ENCODE results near the gene CBARP.

Gene CBARP

GRCh38 chr19:1275260-1275975, 37.6 kb upstream of the CBARP start, which contains the start of gene FAM174C:
FAM174C (plus strand) TSS chr19:1275530; CDS start chr19:1275550, 20 bp downstream.
- DNase-seq = peak; percentile 97

GRCh38 chr19:1274852-1275259, 37.1 kb upstream of the CBARP start:
- DNase-seq = no peak

GRCh38 chr19:1274081-1274851, 36.5 kb upstream of the CBARP start:
- no peak for DNase-seq

GRCh38 chr19:1273263-1274041, 35.6 kb upstream of the CBARP start:
- DNase-seq = no peak

- no peak for DNase-seq
Observed at GRCh38 chr19:1272423-1273262, 34.8 kb upstream of the CBARP start.

GRCh38 chr19:1271528-1272422, 34.0 kb upstream of the CBARP start:
- no peak for DNase-seq

GRCh38 chr19:1270854-1271527, 33.2 kb upstream of the CBARP start:
- DNase-seq = no peak

GRCh38 chr19:1270213-1270853, 32.5 kb upstream of the CBARP start:
- no peak for DNase-seq

GRCh38 chr19:1269478-1270212, 31.8 kb upstream of the CBARP start:
- DNase-seq = peak; percentile 83

- DNase-seq = peak; percentile 99
Observed at GRCh38 chr19:1269065-1269477, 31.3 kb upstream of the CBARP start, which contains the start of gene CIRBP. CIRBP (plus strand) TSS chr19:1269332; CDS start chr19:1270934, 1,602 bp downstream.

GRCh38 chr19:1268226-1269064, 30.6 kb upstream of the CBARP start:
- no peak for DNase-seq

- peak; percentile 39 for DNase-seq
Observed at GRCh38 chr19:1267477-1268225, 29.8 kb upstream of the CBARP start.

- peak; percentile 62 for DNase-seq
Observed at GRCh38 chr19:1266916-1267476, 29.2 kb upstream of the CBARP start.

- peak; percentile 76 for DNase-seq
Observed at GRCh38 chr19:1266129-1266915, 28.5 kb upstream of the CBARP start.

GRCh38 chr19:1265615-1266128, 27.9 kb upstream of the CBARP start:
- DNase-seq = no peak
